Inferior parietal cortex (tissue), 1 donor: ENCODE results near the gene ZNF184.

Experiments
- DNase-seq: peaks from one replicate; pipeline ENCODE4 v3.0.0-alpha.2; 2016; ENCODE audit errors: extremely low spot score

Gene ZNF184

GRCh38 chr6:27479319-27480182 lies 6.6 kb upstream of the ZNF184 start:
- DNase-seq: peak; percentile 95

- peak; percentile 95 for DNase-seq
Observed at GRCh38 chr6:27478706-27479318, 5.9 kb upstream of the ZNF184 start.

GRCh38 chr6:27478141-27478705 lies 5.3 kb upstream of the ZNF184 start:
- DNase-seq: peak; percentile 35

- no peak for DNase-seq
Observed at GRCh38 chr6:27477318-27478013, 4.6 kb upstream of the ZNF184 start.

GRCh38 chr6:27476090-27476489 lies 3.2 kb upstream of the ZNF184 start:
- DNase-seq: no peak

- DNase-seq: no peak
Observed at GRCh38 chr6:27474672-27475071, 1.8 kb upstream of the ZNF184 start.

- no peak for DNase-seq
Observed at GRCh38 chr6:27474172-27474465, 1.2 kb upstream of the ZNF184 start.

- peak; percentile 73 for DNase-seq
Observed at GRCh38 chr6:27472182-27472616, 706 bp downstream of the ZNF184 start.

GRCh38 chr6:27471365-27472115 lies 1.4 kb downstream of the ZNF184 start:
- DNase-seq: peak; percentile 26

- no peak for DNase-seq
Observed at GRCh38 chr6:27470023-27470422, 2.9 kb downstream of the ZNF184 start.

- no peak for DNase-seq
Observed at GRCh38 chr6:27468334-27468733, 4.6 kb downstream of the ZNF184 start.

- no peak for DNase-seq
Observed at GRCh38 chr6:27452496-27452897, 20.4 kb downstream of the ZNF184 start.

GRCh38 chr6:27451660-27452390 lies 21.1 kb downstream of the ZNF184 start:
- no peak for DNase-seq

GRCh38 chr6:27448456-27448855 lies 24.4 kb downstream of the ZNF184 start:
- no peak for DNase-seq

- DNase-seq: peak; percentile 73
Observed at GRCh38 chr6:27442932-27443331, 30.0 kb downstream of the ZNF184 start.

- no peak for DNase-seq
Observed at GRCh38 chr6:27441001-27441400, 31.9 kb downstream of the ZNF184 start.

GRCh38 chr6:27439371-27439770 lies 33.5 kb downstream of the ZNF184 start:
- no peak for DNase-seq

GRCh38 chr6:27433714-27434113 lies 39.2 kb downstream of the ZNF184 start:
- no peak for DNase-seq

- no peak for DNase-seq
Observed at GRCh38 chr6:27428966-27429365, 43.9 kb downstream of the ZNF184 start.

- DNase-seq: no peak
Observed at GRCh38 chr6:27428502-27428901, 44.4 kb downstream of the ZNF184 start.

- DNase-seq: peak; percentile 54
Observed at GRCh38 chr6:27426045-27426620, 46.8 kb downstream of the ZNF184 start.
